ENCODE data around the gene ZACN. TPM values are rescaled to one million over a fixed set of nuclear protein-coding genes. Genes with fewer than 3 reads are reported as not detected.

Gene ZACN
- total RNA-seq, 1 donor from 2014 or later = 0.23 TPM

DNA sequence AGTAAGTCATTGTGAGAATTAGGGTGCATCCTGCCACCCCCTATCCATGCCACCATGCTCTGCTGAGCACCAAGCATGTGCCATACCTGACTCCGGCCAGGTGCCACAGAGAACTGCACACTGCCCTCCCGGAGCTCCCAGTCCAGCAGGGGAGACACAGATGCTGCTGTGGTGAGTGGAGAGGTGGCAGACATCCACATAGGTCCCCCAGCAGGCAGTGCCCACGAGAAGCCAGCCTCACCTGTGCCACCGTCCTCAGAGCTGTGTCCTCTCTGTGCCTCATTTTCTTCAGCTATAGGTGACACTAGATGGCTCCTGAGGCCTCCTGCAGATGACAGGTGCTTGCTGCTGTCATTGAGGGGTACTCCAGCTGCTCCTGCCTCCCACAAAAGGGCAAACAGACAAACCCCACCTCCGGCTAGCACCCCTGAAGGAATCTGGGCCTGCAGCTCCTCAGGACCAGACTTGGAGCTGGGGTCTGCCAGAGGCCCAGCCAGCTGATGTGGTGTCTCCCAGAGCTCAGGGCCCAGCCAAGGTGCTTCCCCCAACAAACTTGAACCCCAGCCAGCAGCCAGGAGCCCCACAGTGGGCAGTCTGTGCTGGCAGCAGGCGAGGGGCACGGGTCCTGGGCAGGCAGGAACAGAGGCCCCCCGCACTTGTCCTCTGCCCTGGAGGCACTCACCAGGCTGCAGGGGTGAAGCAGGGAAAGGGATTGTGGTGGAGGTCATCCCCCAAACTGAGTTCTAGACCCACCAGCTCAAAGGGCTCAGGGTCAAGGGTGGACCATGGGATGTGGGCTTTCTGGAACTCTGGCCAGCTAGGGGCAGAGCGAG lies 45.0 kb downstream of the ZACN start:
- peaks cover 4% of the 10 kb centered on the region for H3K4me1 ChIP-seq (ENCODE audit: insufficient read depth, low read length)
- TF ChIP-seq CTCF (IDR thresholded peaks at IDR 0.05; ENCODE audit: insufficient read depth, low read depth, low read length) = no peak
- no peak for TF ChIP-seq EZH2 (IDR thresholded peaks at IDR 0.05; ENCODE audit: insufficient read depth, low read length)
- no peak overlapping the region for H3K27ac Mint-ChIP-seq (ENCODE audit: unreplicated experiment)
- no peaks in the 10 kb centered on the region for H3K4me1 Mint-ChIP-seq (ENCODE audit: low read depth, unreplicated experiment)
- H3K9me3 Mint-ChIP-seq (ENCODE audit: unreplicated experiment) = no peaks in the 10 kb centered on the region
- no peaks in the 10 kb centered on the region for H3K9me3 ChIP-seq (ENCODE audit: insufficient read depth, low read depth, low read length)
- DNase-seq (ENCODE audit: low read depth) (no peak), FAIRE-seq (no peak)
- H3K4me3 ChIP-seq (ENCODE audit: insufficient read depth, low read depth, low read length) = no peak overlapping the region
- H3K27ac ChIP-seq (ENCODE audit: low read depth, low read length) = no peak overlapping the region
- H3K36me3 Mint-ChIP-seq (ENCODE audit: low read depth, unreplicated experiment) = no peaks in the 10 kb centered on the region
- H4K20me1 ChIP-seq (ENCODE audit: insufficient read depth, low read length) = no peaks in the 10 kb centered on the region
- H3K79me2 ChIP-seq (ENCODE audit: insufficient read depth, low read length) = no peaks in the 10 kb centered on the region
- H3K4me3 Mint-ChIP-seq (ENCODE audit: unreplicated experiment) = no peak overlapping the region
- H2AFZ ChIP-seq (ENCODE audit: low read depth, low read length) = no peak overlapping the region
- H3K9ac ChIP-seq (ENCODE audit: low read length) = no peak overlapping the region
- no peaks in the 10 kb centered on the region for H3K27me3 ChIP-seq (ENCODE audit: insufficient read depth, low read length)
- H3K4me2 ChIP-seq (ENCODE audit: low read length) = no peak overlapping the region
- peaks cover 41% of the 10 kb centered on the region for H3K27me3 Mint-ChIP-seq (ENCODE audit: low read depth, unreplicated experiment)
- H3K36me3 ChIP-seq (ENCODE audit: insufficient read depth, low read length) = no peaks in the 10 kb centered on the region

GRCh38 chr17:76124582-76125390 lies 45.8 kb downstream of the ZACN start:
- peaks cover 33% of the 10 kb centered on the region for H3K27me3 Mint-ChIP-seq (ENCODE audit: low read depth, unreplicated experiment)
- FAIRE-seq = no peak
- Histone ChIP-seq H4K20me1 (ENCODE audit: insufficient read depth, low read length) (no peaks in the 10 kb centered on the region), H3K4me1 (ENCODE audit: insufficient read depth, low read length) (peaks cover 4% of the 10 kb centered on the region), H3K27ac (ENCODE audit: low read depth, low read length) (no peak overlapping the region), H3K27me3 (ENCODE audit: insufficient read depth, low read length) (no peaks in the 10 kb centered on the region), H3K4me2 (ENCODE audit: low read length) (no peak overlapping the region), H3K4me3 (ENCODE audit: insufficient read depth, low read depth, low read length) (no peak overlapping the region), H3K79me2 (ENCODE audit: insufficient read depth, low read length) (no peaks in the 10 kb centered on the region), H3K9ac (ENCODE audit: low read length) (no peak overlapping the region), H3K36me3 (ENCODE audit: insufficient read depth, low read length) (no peaks in the 10 kb centered on the region), H3K9me3 (ENCODE audit: insufficient read depth, low read depth, low read length) (no peaks in the 10 kb centered on the region), H2AFZ (ENCODE audit: low read depth, low read length) (no peak overlapping the region)
- H3K4me1 Mint-ChIP-seq (ENCODE audit: low read depth, unreplicated experiment) = no peaks in the 10 kb centered on the region
- no peaks in the 10 kb centered on the region for H3K9me3 Mint-ChIP-seq (ENCODE audit: unreplicated experiment)
- no peak overlapping the region for H3K27ac Mint-ChIP-seq (ENCODE audit: unreplicated experiment)
- DNase-seq (ENCODE audit: low read depth) = no peak
- no peaks in the 10 kb centered on the region for H3K36me3 Mint-ChIP-seq (ENCODE audit: low read depth, unreplicated experiment)
- no peak overlapping the region for H3K4me3 Mint-ChIP-seq (ENCODE audit: unreplicated experiment)
- no peak for TF ChIP-seq CTCF (IDR thresholded peaks at IDR 0.05; ENCODE audit: insufficient read depth, low read depth, low read length)
- no peak for TF ChIP-seq EZH2 (IDR thresholded peaks at IDR 0.05; ENCODE audit: insufficient read depth, low read length)

Measured in astrocyte (in vitro differentiated cells and primary cell).